Lower lobe of right lung (tissue), 2 donors: ENCODE data around the gene SUN5. TPM values are rescaled to one million over a fixed set of nuclear protein-coding genes. Genes with fewer than 3 reads are reported as not detected.

ENCODE experiments used
- ATAC-seq, 2 donors: fragments of 200-7000 bp; cut with Tn5 transposase; one replicate each; pipeline ENCODE4 v1.9.1; 2020 to 2022; ENCODE audit warnings: mild to moderate bottlenecking in 2 of 2, moderate library complexity in 2 of 2
- DNase-seq: peaks from one replicate; pipeline ENCODE4 v3.0.0-alpha.2; 2020
- H3K27ac ChIP-seq: fragments of 200-600 bp; one replicate; pipeline ENCODE4 v1.8.0; 2022
- H3K27me3 ChIP-seq: fragments of 200-600 bp; one replicate; pipeline ENCODE4 v1.8.0; 2022; ENCODE audit warnings: low read depth
- H3K36me3 ChIP-seq: fragments of 200-600 bp; one replicate; pipeline ENCODE4 v1.8.0; 2022; ENCODE audit warnings: mild to moderate bottlenecking
- H3K4me1 ChIP-seq: fragments of 200-600 bp; one replicate; pipeline ENCODE4 v1.8.0; 2022
- H3K4me3 ChIP-seq: fragments of 200-600 bp; one replicate; pipeline ENCODE4 v1.8.0; 2022; ENCODE audit warnings: mild to moderate bottlenecking
- H3K9me3 ChIP-seq: fragments of 200-600 bp; one replicate; pipeline ENCODE4 v1.8.0; 2022
- intact Hi-C: fragments of 100-400 bp; cut with DNase I; formaldehyde crosslinking; loops from one replicate; pipeline ENCODE4 v1.11.0; 2022
- total RNA-seq: library from RNA; stranded (reverse); fragmentation: NEBNext Ultra II Directional; extraction: Animal tissue kit (Norgen Biotek cat#: 25700); gene quantifications from one replicate; pipeline ENCODE4 v1.2.1, GENCODE V29; 2021
- TF ChIP-seq, protein P1 (sequence below): fragments of 200-600 bp; IDR thresholded peaks from one replicate; pipeline ENCODE4 v1.8.0; 2022; ENCODE audit warnings: antibody characterized with exemption, mild to moderate bottlenecking
- donor health status: DM: no; HTN: yes; CAD: no; lungs with severe emphysema.

SUN5 gene
- total RNA-seq, 1 donor from 2014 or later = not detected

DNA sequence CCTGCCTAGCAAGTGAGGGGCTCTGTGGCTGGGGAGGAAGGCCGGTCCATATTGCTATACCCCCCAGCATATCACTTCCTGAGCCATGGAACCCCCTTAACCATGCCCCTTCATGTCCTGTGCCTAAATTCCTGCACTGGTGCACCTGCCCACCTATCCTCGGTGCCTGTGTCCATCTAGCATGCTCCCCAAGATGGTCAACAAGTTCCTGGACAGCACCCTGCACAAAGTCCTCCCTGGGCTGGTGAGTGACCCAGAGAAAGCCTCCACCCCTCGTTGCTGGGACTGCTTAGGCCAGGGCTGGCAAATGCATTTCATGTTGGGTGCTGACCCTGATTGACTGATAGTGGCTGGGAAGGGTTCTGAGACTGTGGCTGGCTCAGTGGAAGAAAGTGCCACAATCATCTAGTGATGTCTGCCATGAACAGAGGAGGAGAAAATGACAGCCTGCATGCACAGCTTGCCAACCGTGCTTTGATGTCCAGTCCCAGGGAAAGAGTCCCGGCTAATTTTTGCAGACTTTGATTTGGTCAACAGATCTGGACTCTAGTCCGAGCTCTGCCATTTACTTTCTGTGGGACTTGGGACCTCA, 30.8 kb upstream of the SUN5 start:
- H3K36me3 ChIP-seq = no peaks in the 10 kb centered on the region
- ATAC-seq (no peak), DNase-seq (no peak)
- intact Hi-C loops = no loop called here
- no peak overlapping the region for H3K4me3 ChIP-seq
- H3K27ac ChIP-seq = no peak overlapping the region
- TF ChIP-seq, protein P1, sequence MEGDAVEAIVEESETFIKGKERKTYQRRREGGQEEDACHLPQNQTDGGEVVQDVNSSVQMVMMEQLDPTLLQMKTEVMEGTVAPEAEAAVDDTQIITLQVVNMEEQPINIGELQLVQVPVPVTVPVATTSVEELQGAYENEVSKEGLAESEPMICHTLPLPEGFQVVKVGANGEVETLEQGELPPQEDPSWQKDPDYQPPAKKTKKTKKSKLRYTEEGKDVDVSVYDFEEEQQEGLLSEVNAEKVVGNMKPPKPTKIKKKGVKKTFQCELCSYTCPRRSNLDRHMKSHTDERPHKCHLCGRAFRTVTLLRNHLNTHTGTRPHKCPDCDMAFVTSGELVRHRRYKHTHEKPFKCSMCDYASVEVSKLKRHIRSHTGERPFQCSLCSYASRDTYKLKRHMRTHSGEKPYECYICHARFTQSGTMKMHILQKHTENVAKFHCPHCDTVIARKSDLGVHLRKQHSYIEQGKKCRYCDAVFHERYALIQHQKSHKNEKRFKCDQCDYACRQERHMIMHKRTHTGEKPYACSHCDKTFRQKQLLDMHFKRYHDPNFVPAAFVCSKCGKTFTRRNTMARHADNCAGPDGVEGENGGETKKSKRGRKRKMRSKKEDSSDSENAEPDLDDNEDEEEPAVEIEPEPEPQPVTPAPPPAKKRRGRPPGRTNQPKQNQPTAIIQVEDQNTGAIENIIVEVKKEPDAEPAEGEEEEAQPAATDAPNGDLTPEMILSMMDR = no peak
- no peaks in the 10 kb centered on the region for H3K9me3 ChIP-seq
- no peaks in the 10 kb centered on the region for H3K4me1 ChIP-seq
- no peaks in the 10 kb centered on the region for H3K27me3 ChIP-seq

DNA sequence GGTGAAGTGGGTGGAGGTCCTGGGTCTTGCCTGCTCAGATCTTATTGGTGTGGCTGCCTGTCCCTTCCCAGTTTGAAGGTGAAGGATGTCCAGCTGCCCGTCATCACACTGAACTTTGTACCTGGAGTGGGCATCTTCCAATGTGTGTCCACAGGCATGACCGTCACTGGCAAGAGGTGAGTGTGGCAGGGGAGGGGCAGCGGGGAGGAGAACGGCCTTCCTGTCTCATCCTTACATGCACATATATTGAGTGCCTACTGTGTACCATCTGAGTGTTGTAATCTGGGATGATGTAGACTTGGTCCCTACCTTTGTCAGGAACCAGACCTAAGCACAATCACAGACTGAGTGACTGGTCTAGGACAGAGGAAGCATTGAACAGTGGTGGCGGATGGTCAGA, 29.9 kb upstream of the SUN5 start:
- TF ChIP-seq, protein P1 = no peak
- H3K36me3 ChIP-seq = no peaks in the 10 kb centered on the region
- no peaks in the 10 kb centered on the region for H3K4me1 ChIP-seq
- DNase-seq (no peak), ATAC-seq (no peak)
- no peak overlapping the region for H3K27ac ChIP-seq
- no peak overlapping the region for H3K4me3 ChIP-seq
- intact Hi-C loops = no loop called here
- H3K27me3 ChIP-seq = peaks cover under 1% of the 10 kb centered on the region
- H3K9me3 ChIP-seq = no peaks in the 10 kb centered on the region

DNA sequence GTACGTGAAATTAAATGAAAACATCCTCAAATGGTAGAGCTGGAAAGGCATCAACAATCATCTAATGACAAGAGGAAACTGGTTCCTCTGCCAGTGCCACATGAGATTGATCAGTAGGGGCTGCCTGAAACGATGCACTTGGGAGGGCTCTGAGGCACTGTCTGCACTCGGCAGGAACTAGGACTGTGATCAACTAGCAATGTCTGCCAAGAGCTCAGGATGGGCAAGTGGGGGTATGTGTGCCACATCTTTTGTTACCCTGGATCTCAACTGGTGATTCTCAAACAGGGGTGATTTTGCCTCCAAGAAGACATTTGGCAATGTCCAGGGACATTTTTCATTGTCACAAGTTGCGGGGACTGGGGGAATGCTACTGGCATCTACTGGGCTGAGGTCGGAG, 29.1 kb upstream of the SUN5 start:
- Histone ChIP-seq H3K27ac (no peak overlapping the region), H3K9me3 (no peaks in the 10 kb centered on the region), H3K36me3 (no peaks in the 10 kb centered on the region), H3K27me3 (peaks cover 3% of the 10 kb centered on the region), H3K4me3 (no peak overlapping the region), H3K4me1 (no peaks in the 10 kb centered on the region)
- TF ChIP-seq, protein P1 = no peak
- no peak for DNase-seq
- ATAC-seq = no peak
- intact Hi-C loops = no loop called here

DNA sequence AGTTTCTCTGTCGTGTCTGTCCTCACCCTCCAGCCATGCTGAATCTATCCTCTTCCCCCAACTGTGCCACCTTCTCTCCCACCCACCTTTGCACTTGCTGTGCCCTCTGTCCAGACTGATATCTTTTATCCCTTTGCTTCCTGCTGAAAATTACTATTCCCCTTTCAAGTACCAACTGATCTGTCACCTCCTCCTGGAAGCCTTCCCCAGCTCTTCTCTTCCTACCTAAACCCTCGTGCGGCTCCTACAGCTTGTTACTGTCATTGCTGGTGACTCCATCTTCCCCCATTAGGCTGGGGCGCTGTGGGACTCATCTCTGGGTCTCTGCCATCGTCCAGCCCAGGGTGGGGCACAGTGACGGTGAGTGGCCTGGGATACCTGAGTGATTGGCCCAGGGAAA, 28.3 kb upstream of the SUN5 start:
- no peaks in the 10 kb centered on the region for H3K4me1 ChIP-seq
- TF ChIP-seq, protein P1 = no peak
- H3K36me3 ChIP-seq = no peaks in the 10 kb centered on the region
- H3K9me3 ChIP-seq = no peaks in the 10 kb centered on the region
- H3K27me3 ChIP-seq = peaks cover 3% of the 10 kb centered on the region
- intact Hi-C loops = no loop called here
- no peak for ATAC-seq
- H3K4me3 ChIP-seq = no peak overlapping the region
- H3K27ac ChIP-seq = no peak overlapping the region
- DNase-seq = no peak

DNA sequence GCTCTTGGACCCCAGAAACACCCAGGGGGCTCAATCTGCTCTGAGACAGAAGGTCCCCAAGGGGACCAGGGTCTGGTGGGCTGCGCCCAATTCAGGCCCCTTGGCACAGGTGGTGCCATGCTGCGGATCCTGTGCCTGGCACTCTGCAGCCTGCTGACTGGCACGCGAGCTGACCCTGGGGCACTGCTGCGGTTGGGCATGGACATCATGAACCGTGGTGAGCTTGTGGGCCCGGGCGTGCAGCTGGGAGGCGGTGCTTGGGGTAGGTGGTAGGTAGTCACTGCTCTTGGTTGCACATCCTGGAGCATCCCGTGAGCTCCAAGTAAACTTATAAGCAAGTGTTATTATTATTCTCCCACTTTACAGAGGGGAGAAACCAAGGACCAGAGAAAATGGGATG, 27.3 kb upstream of the SUN5 start, which contains the start of gene BPIFB6:
Gene BPIFB6, plus strand, starts transcription at position 118 of the 400 bp plus-strand sequence. Its CDS starts 0 bp downstream, at position 118.
- H3K9me3 ChIP-seq = no peaks in the 10 kb centered on the region
- peaks cover 8% of the 10 kb centered on the region for H3K27me3 ChIP-seq
- no peak within 1 kb of the TSS for H3K4me3 ChIP-seq
- H3K27ac ChIP-seq = no peak within 1 kb of the TSS
- TF ChIP-seq, protein P1 = no peak
- intact Hi-C loops = no loop called here
- ATAC-seq (no peak), DNase-seq (no peak)
- no peaks in the 10 kb centered on the region for H3K4me1 ChIP-seq
- no peaks in the 10 kb centered on the region for H3K36me3 ChIP-seq
